H9 (cell line): ENCODE measurements around the gene ALOX12. TPM values are rescaled to one million over a fixed set of nuclear protein-coding genes. Genes with fewer than 3 reads are reported as not detected.

Experiments
- DNase-seq: peaks from one replicate; pipeline ENCODE4 v3.0.0-alpha.2; 2017
- H2AFZ ChIP-seq: one replicate; pipeline ENCODE4 v1.6.1; 2013; ENCODE audit warnings: mild to moderate bottlenecking, low read length, control low read depth, moderate library complexity
- H2AK5ac ChIP-seq: 2 replicates; pipeline ENCODE4 v1.6.1; 2013; ENCODE audit warnings: low read length, control low read depth, mixed read lengths; ENCODE audit not compliant: insufficient read length
- H2BK120ac ChIP-seq: one replicate; pipeline ENCODE4 v1.6.1; 2013; ENCODE audit warnings: low read depth, mild to moderate bottlenecking, low read length, control low read depth, inconsistent platforms; ENCODE audit not compliant: poor library complexity, severe bottlenecking
- H2BK12ac ChIP-seq: 2 replicates; pipeline ENCODE4 v1.6.1; 2013; ENCODE audit warnings: low read length, control low read depth, mixed read lengths, low read depth; ENCODE audit not compliant: insufficient read length
- H2BK15ac ChIP-seq: 2 replicates; pipeline ENCODE4 v1.6.1; 2013; ENCODE audit warnings: low read depth, low read length, control low read depth
- H2BK20ac ChIP-seq: one replicate; pipeline ENCODE4 v1.6.1; 2013; ENCODE audit warnings: low read depth, mild to moderate bottlenecking, low read length, control low read depth, inconsistent platforms; ENCODE audit not compliant: poor library complexity, severe bottlenecking
- H2BK5ac ChIP-seq: 2 replicates; pipeline ENCODE4 v1.6.1; 2013; ENCODE audit warnings: low read length, control low read depth, mixed read lengths; ENCODE audit not compliant: insufficient read length
- H3K14ac ChIP-seq: 2 replicates; pipeline ENCODE4 v1.6.1; 2013; ENCODE audit warnings: low read length, control low read depth; ENCODE audit not compliant: insufficient read depth
- H3K18ac ChIP-seq: 2 replicates; pipeline ENCODE4 v1.6.1; 2013; ENCODE audit warnings: low read depth, mild to moderate bottlenecking, mixed read lengths, low read length, control low read depth; ENCODE audit not compliant: insufficient read length
- H3K23ac ChIP-seq: 2 replicates; pipeline ENCODE4 v1.6.1; 2013; ENCODE audit warnings: low read length, control low read depth, mixed read lengths, low read depth; ENCODE audit not compliant: insufficient read length
- H3K23me2 ChIP-seq: 2 replicates; pipeline ENCODE4 v1.6.1; 2013; ENCODE audit warnings: low read depth, mild to moderate bottlenecking, mixed read lengths, low read length, control low read depth; ENCODE audit not compliant: insufficient read length, poor library complexity, severe bottlenecking
- H3K27ac ChIP-seq: 2 replicates; pipeline ENCODE4 v1.5.1; 2013; ENCODE audit warnings: low read length, control low read depth, mixed read lengths, low read depth; ENCODE audit not compliant: insufficient read length
- H3K27me3 ChIP-seq: 2 replicates; pipeline ENCODE4 v1.6.1; 2013; ENCODE audit warnings: low read length, control low read depth, inconsistent platforms; ENCODE audit not compliant: insufficient read depth
- H3K4ac ChIP-seq: 2 replicates; pipeline ENCODE4 v1.6.1; 2013; ENCODE audit warnings: low read depth, mild to moderate bottlenecking, control low read depth, inconsistent platforms, low read length, moderate library complexity
- H3K4me1 ChIP-seq: 2 replicates; pipeline ENCODE4 v1.6.1; 2013; ENCODE audit warnings: low read length, control low read depth, inconsistent platforms; ENCODE audit not compliant: insufficient read depth
- H3K4me2 ChIP-seq: 2 replicates; pipeline ENCODE4 v1.6.1; 2013; ENCODE audit warnings: low read length, control low read depth, mixed read lengths; ENCODE audit not compliant: insufficient read length, insufficient read depth
- H3K56ac ChIP-seq: 2 replicates; pipeline ENCODE4 v1.6.1; 2013; ENCODE audit warnings: low read depth, mild to moderate bottlenecking, mixed read lengths, low read length, control low read depth; ENCODE audit not compliant: insufficient read length
- H3K79me1 ChIP-seq: 2 replicates; pipeline ENCODE4 v1.6.1; 2013; ENCODE audit warnings: low read depth, mild to moderate bottlenecking, moderate library complexity, low read length, control low read depth, inconsistent platforms; ENCODE audit not compliant: insufficient read depth, poor library complexity, severe bottlenecking
- H3K79me2 ChIP-seq: 2 replicates; pipeline ENCODE4 v1.6.1; 2013; ENCODE audit warnings: low read length, control low read depth, inconsistent platforms; ENCODE audit not compliant: insufficient read depth
- H3K9ac ChIP-seq: 2 replicates; pipeline ENCODE4 v1.6.1; 2013; ENCODE audit warnings: low read length, control low read depth, mixed read lengths; ENCODE audit not compliant: insufficient read length; ENCODE audit errors: extremely low read depth
- H3K9me3 ChIP-seq: one replicate; pipeline ENCODE4 v1.6.1; 2013; ENCODE audit warnings: low read depth, low read length, inconsistent platforms; ENCODE audit not compliant: control insufficient read depth
- H3T11ph ChIP-seq: one replicate; pipeline ENCODE4 v1.6.1; 2013; ENCODE audit warnings: mild to moderate bottlenecking, low read length, control low read depth, inconsistent platforms
- H4K20me1 ChIP-seq: one replicate; pipeline ENCODE4 v1.6.1; 2013; ENCODE audit not compliant: control insufficient read depth, insufficient read length, insufficient read depth
- H4K5ac ChIP-seq: 2 replicates; pipeline ENCODE4 v1.6.1; 2013; ENCODE audit warnings: low read depth, mild to moderate bottlenecking, mixed read lengths, low read length, control low read depth; ENCODE audit not compliant: insufficient read length
- H4K8ac ChIP-seq: replicated peaks from 2 replicates; pipeline ENCODE4 v1.6.1; 2013; ENCODE audit warnings: low read length, control low read depth, mixed read lengths, low read depth; ENCODE audit not compliant: insufficient read length
- H4K91ac ChIP-seq: 2 replicates; pipeline ENCODE4 v1.6.1; 2013; ENCODE audit warnings: low read depth, mild to moderate bottlenecking, moderate library complexity, mixed read lengths, low read length, control low read depth; ENCODE audit not compliant: insufficient read length
- H3K27ac Mint-ChIP-seq, 3 experiments: 2 replicates in 2 of 3; 3 replicates in 1 of 3; pipeline ENCODE4 v1.8.0; 2020 to 2021; ENCODE audit warnings: mixed read lengths in 3 of 3, mild to moderate bottlenecking in 1 of 3, moderate library complexity in 1 of 3
- H3K27me3 Mint-ChIP-seq: 2 replicates; pipeline ENCODE4 v1.8.0; 2021; ENCODE audit warnings: low read depth, mild to moderate bottlenecking, moderate library complexity, mixed read lengths
- H3K36me3 Mint-ChIP-seq, 3 experiments: 2 replicates in 2 of 3; 3 replicates in 1 of 3; pipeline ENCODE4 v1.8.0; 2020 to 2021; ENCODE audit warnings: low read depth in 3 of 3, mixed read lengths in 3 of 3; ENCODE audit not compliant: insufficient read depth in 1 of 3
- H3K4me1 Mint-ChIP-seq, 2 experiments: 2 replicates each; pipeline ENCODE4 v1.8.0; 2020; ENCODE audit warnings: mixed read lengths in 2 of 2
- H3K4me3 Mint-ChIP-seq, 2 experiments: 2 replicates in 1 of 2; 3 replicates in 1 of 2; pipeline ENCODE4 v1.8.0; 2020 to 2021; ENCODE audit warnings: mild to moderate bottlenecking in 2 of 2, mixed read lengths in 2 of 2, moderate library complexity in 1 of 2
- H3K9me3 Mint-ChIP-seq, 2 experiments: 2 replicates in 1 of 2; 3 replicates in 1 of 2; pipeline ENCODE4 v1.8.0; 2020; ENCODE audit warnings: mild to moderate bottlenecking in 2 of 2, mixed read lengths in 2 of 2, moderate library complexity in 1 of 2
- WGBS: extraction: QIAGEN DNeasy Blood & Tissue Kit; methylation state at CpG from one replicate; pipeline ENCODE4 v1.1.7; 2013; ENCODE audit warnings: missing lambda C conversion rate, low lambda C conversion rate, mixed read lengths; ENCODE audit not compliant: insufficient read length; ENCODE audit errors: extremely low coverage; 5-methylcytosine and 5-hydroxymethylcytosine counted together
- total RNA-seq: library from RNA; stranded (reverse); gene quantifications from 2 replicates; pipeline ENCODE4 v1.2.1, GENCODE V29; 2021
- TF ChIP-seq, protein P1 (sequence below): fragments of 200-600 bp; sonication (generic); conservative IDR thresholded peaks from 3 replicates; pipeline ENCODE4 v1.8.0; 2021; ENCODE audit warnings: antibody characterized with exemption, mild to moderate bottlenecking

The ALOX12 gene
- total RNA-seq, 1 experiment from 2014 or later, result 0.81 TPM

DNA sequence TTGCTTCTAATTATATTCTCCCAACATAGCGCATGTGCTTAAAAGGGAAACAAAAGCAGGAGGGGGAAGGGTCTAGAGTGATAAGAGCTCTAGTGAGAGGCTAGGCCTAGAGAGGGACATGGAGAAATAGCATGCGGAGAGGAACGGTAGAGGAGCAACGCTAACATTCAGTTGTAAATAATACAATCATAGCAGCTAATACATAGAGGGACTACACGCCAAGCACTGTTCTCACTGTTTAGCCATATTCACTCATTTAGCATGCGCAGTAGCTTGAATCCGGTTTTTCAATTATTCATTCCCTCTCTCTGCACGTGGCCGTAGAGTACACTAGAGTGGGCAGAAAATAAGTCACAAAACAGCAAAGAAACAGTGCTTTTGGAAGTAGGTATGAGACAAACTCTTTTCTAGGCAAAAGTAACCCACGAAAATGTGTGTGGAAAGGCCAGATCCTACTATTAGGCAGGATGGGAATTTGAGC lies 1.7 kb upstream of the ALOX12 start:
- H3K23me2 ChIP-seq, result peaks cover 8% of the 10 kb centered on the region
- no peaks in the 10 kb centered on the region for H3K79me1 ChIP-seq
- H3K9me3 ChIP-seq, result no peaks in the 10 kb centered on the region
- no peak overlapping the region; a peak in 1 of 7 replicates for H3K27ac Mint-ChIP-seq
- peaks cover 2 to 4% of the 10 kb centered on the region in 2 experiments; a peak in 3 of 4 replicates for H3K4me1 Mint-ChIP-seq
- H3K9me3 Mint-ChIP-seq, result no peaks in the 10 kb centered on the region
- H3K4me2 ChIP-seq, result no peak overlapping the region
- H3K14ac ChIP-seq, result no peak overlapping the region
- no peak for DNase-seq
- no CpG with 5 or more reads among the region's 10 CpGs for WGBS
- H4K8ac ChIP-seq, result no peak overlapping the region
- no peak overlapping the region for H3T11ph ChIP-seq
- H3K4me3 Mint-ChIP-seq, result no peak overlapping the region; a peak in 1 of 5 replicates
- H3K56ac ChIP-seq, result no peak overlapping the region
- H2AK5ac ChIP-seq, result no peak overlapping the region
- no peaks in the 10 kb centered on the region for H4K20me1 ChIP-seq
- H2BK20ac ChIP-seq, result no peak overlapping the region
- H2AFZ ChIP-seq, result no peak overlapping the region
- H3K18ac ChIP-seq, result no peak overlapping the region
- peaks cover 5 to 22% (median 11%) of the 10 kb centered on the region in 3 experiments; a peak in 6 of 7 replicates for H3K36me3 Mint-ChIP-seq
- no peak overlapping the region for H3K4ac ChIP-seq
- no peak overlapping the region for H2BK5ac ChIP-seq
- H2BK120ac ChIP-seq, result no peak overlapping the region
- H3K23ac ChIP-seq, result no peak overlapping the region
- H3K27ac ChIP-seq, result no peak overlapping the region
- no peaks in the 10 kb centered on the region for H3K79me2 ChIP-seq
- H3K27me3 Mint-ChIP-seq, result peaks cover 57% of the 10 kb centered on the region
- TF ChIP-seq, protein P1, sequence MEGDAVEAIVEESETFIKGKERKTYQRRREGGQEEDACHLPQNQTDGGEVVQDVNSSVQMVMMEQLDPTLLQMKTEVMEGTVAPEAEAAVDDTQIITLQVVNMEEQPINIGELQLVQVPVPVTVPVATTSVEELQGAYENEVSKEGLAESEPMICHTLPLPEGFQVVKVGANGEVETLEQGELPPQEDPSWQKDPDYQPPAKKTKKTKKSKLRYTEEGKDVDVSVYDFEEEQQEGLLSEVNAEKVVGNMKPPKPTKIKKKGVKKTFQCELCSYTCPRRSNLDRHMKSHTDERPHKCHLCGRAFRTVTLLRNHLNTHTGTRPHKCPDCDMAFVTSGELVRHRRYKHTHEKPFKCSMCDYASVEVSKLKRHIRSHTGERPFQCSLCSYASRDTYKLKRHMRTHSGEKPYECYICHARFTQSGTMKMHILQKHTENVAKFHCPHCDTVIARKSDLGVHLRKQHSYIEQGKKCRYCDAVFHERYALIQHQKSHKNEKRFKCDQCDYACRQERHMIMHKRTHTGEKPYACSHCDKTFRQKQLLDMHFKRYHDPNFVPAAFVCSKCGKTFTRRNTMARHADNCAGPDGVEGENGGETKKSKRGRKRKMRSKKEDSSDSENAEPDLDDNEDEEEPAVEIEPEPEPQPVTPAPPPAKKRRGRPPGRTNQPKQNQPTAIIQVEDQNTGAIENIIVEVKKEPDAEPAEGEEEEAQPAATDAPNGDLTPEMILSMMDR, result no peak
- H2BK15ac ChIP-seq, result no peak overlapping the region
- H3K9ac ChIP-seq, result no peak overlapping the region
- H2BK12ac ChIP-seq, result no peak overlapping the region
- H4K5ac ChIP-seq, result no peak overlapping the region
- no peak overlapping the region for H4K91ac ChIP-seq
- peaks cover 2% of the 10 kb centered on the region; the same call in 1 of the 2 replicates for H3K27me3 ChIP-seq
- no peaks in the 10 kb centered on the region for H3K4me1 ChIP-seq
